ENCODE measurements around the gene TBC1D5.

The TBC1D5 gene

GRCh38 chr3:17573396-17573795 is 169.0 kb downstream of the TBC1D5 start:
- no peaks in the 10 kb centered on the region for H3K36me3 ChIP-seq (ENCODE audit: control insufficient read depth, insufficient read depth, low read length)
- no peak overlapping the region for H3K9ac ChIP-seq (ENCODE audit: low read length)
- H3K4me3 ChIP-seq (ENCODE audit: low read length): no peak overlapping the region
- no peaks in the 10 kb centered on the region for H3K4me1 ChIP-seq (ENCODE audit: control insufficient read depth, insufficient read depth, low read length)
- no peaks in the 10 kb centered on the region for H3K27me3 ChIP-seq (ENCODE audit: control insufficient read depth, insufficient read depth, low read length)
- H3K9me3 ChIP-seq (ENCODE audit: control insufficient read depth, low read length): no peaks in the 10 kb centered on the region

- no peak overlapping the region for H3K9ac ChIP-seq (ENCODE audit: low read length)
- H3K4me3 ChIP-seq (ENCODE audit: low read length): no peak overlapping the region
- no peaks in the 10 kb centered on the region for H3K9me3 ChIP-seq (ENCODE audit: control insufficient read depth, low read length)
- no peaks in the 10 kb centered on the region for H3K27me3 ChIP-seq (ENCODE audit: control insufficient read depth, insufficient read depth, low read length)
- no peaks in the 10 kb centered on the region for H3K36me3 ChIP-seq (ENCODE audit: control insufficient read depth, insufficient read depth, low read length)
- no peaks in the 10 kb centered on the region for H3K4me1 ChIP-seq (ENCODE audit: control insufficient read depth, insufficient read depth, low read length)
These were observed 170.7 kb downstream of the TBC1D5 start for GRCh38 chr3:17571686-17572085.

GRCh38 chr3:17562845-17563244 is 179.6 kb downstream of the TBC1D5 start:
- Histone ChIP-seq H3K4me1 (ENCODE audit: control insufficient read depth, insufficient read depth, low read length) (no peaks in the 10 kb centered on the region), H3K9me3 (ENCODE audit: control insufficient read depth, low read length) (no peaks in the 10 kb centered on the region), H3K4me3 (ENCODE audit: low read length) (no peak overlapping the region), H3K9ac (ENCODE audit: low read length) (no peak overlapping the region), H3K27me3 (ENCODE audit: control insufficient read depth, insufficient read depth, low read length) (no peaks in the 10 kb centered on the region), H3K36me3 (ENCODE audit: control insufficient read depth, insufficient read depth, low read length) (no peaks in the 10 kb centered on the region)

- Histone ChIP-seq H3K9me3 (ENCODE audit: control insufficient read depth, low read length) (no peaks in the 10 kb centered on the region), H3K9ac (ENCODE audit: low read length) (no peak overlapping the region), H3K36me3 (ENCODE audit: control insufficient read depth, insufficient read depth, low read length) (no peaks in the 10 kb centered on the region), H3K4me3 (ENCODE audit: low read length) (no peak overlapping the region), H3K27me3 (ENCODE audit: control insufficient read depth, insufficient read depth, low read length) (no peaks in the 10 kb centered on the region), H3K4me1 (ENCODE audit: control insufficient read depth, insufficient read depth, low read length) (no peaks in the 10 kb centered on the region)
These were observed 183.9 kb downstream of the TBC1D5 start for GRCh38 chr3:17558565-17558964.

GRCh38 chr3:17557749-17558463 is 184.5 kb downstream of the TBC1D5 start:
- Histone ChIP-seq H3K9ac (ENCODE audit: low read length) (no peak overlapping the region), H3K9me3 (ENCODE audit: control insufficient read depth, low read length) (no peaks in the 10 kb centered on the region), H3K27me3 (ENCODE audit: control insufficient read depth, insufficient read depth, low read length) (no peaks in the 10 kb centered on the region)

GRCh38 chr3:17555525-17555924 is 186.9 kb downstream of the TBC1D5 start:
- Histone ChIP-seq H3K27me3 (ENCODE audit: control insufficient read depth, insufficient read depth, low read length) (no peaks in the 10 kb centered on the region), H3K36me3 (ENCODE audit: control insufficient read depth, insufficient read depth, low read length) (no peaks in the 10 kb centered on the region), H3K9ac (ENCODE audit: low read length) (no peak overlapping the region)

More at GRCh38 chr3:17557749-17558463, 184.5 kb downstream of the TBC1D5 start:
- no peaks in the 10 kb centered on the region for H3K36me3 ChIP-seq (ENCODE audit: control insufficient read depth, insufficient read depth, low read length)
- H3K4me1 ChIP-seq (ENCODE audit: control insufficient read depth, insufficient read depth, low read length): no peaks in the 10 kb centered on the region
- H3K4me3 ChIP-seq (ENCODE audit: low read length): no peak overlapping the region

GRCh38 chr3:17554078-17554477 is 188.4 kb downstream of the TBC1D5 start:
- no peaks in the 10 kb centered on the region for H3K4me1 ChIP-seq (ENCODE audit: control insufficient read depth, insufficient read depth, low read length)
- H3K4me3 ChIP-seq (ENCODE audit: low read length): no peak overlapping the region
- H3K9ac ChIP-seq (ENCODE audit: low read length): no peak overlapping the region
- H3K36me3 ChIP-seq (ENCODE audit: control insufficient read depth, insufficient read depth, low read length): no peaks in the 10 kb centered on the region
- H3K27me3 ChIP-seq (ENCODE audit: control insufficient read depth, insufficient read depth, low read length): no peaks in the 10 kb centered on the region
- no peaks in the 10 kb centered on the region for H3K9me3 ChIP-seq (ENCODE audit: control insufficient read depth, low read length)

More at GRCh38 chr3:17555525-17555924, 186.9 kb downstream of the TBC1D5 start:
- Histone ChIP-seq H3K4me1 (ENCODE audit: control insufficient read depth, insufficient read depth, low read length) (no peaks in the 10 kb centered on the region), H3K4me3 (ENCODE audit: low read length) (no peak overlapping the region), H3K9me3 (ENCODE audit: control insufficient read depth, low read length) (no peaks in the 10 kb centered on the region)

GRCh38 chr3:17553080-17553479 is 189.4 kb downstream of the TBC1D5 start:
- Histone ChIP-seq H3K36me3 (ENCODE audit: control insufficient read depth, insufficient read depth, low read length) (no peaks in the 10 kb centered on the region), H3K4me1 (ENCODE audit: control insufficient read depth, insufficient read depth, low read length) (no peaks in the 10 kb centered on the region), H3K4me3 (ENCODE audit: low read length) (no peak overlapping the region), H3K9ac (ENCODE audit: low read length) (no peak overlapping the region), H3K27me3 (ENCODE audit: control insufficient read depth, insufficient read depth, low read length) (no peaks in the 10 kb centered on the region), H3K9me3 (ENCODE audit: control insufficient read depth, low read length) (no peaks in the 10 kb centered on the region)

- Histone ChIP-seq H3K36me3 (ENCODE audit: control insufficient read depth, insufficient read depth, low read length) (no peaks in the 10 kb centered on the region), H3K4me1 (ENCODE audit: control insufficient read depth, insufficient read depth, low read length) (no peaks in the 10 kb centered on the region), H3K9me3 (ENCODE audit: control insufficient read depth, low read length) (no peaks in the 10 kb centered on the region), H3K9ac (ENCODE audit: low read length) (no peak overlapping the region), H3K4me3 (ENCODE audit: low read length) (no peak overlapping the region), H3K27me3 (ENCODE audit: control insufficient read depth, insufficient read depth, low read length) (no peaks in the 10 kb centered on the region)
These were observed 190.1 kb downstream of the TBC1D5 start for GRCh38 chr3:17552351-17552750.

GRCh38 chr3:17551895-17552294 is 190.5 kb downstream of the TBC1D5 start:
- Histone ChIP-seq H3K9me3 (ENCODE audit: control insufficient read depth, low read length) (no peaks in the 10 kb centered on the region), H3K27me3 (ENCODE audit: control insufficient read depth, insufficient read depth, low read length) (no peaks in the 10 kb centered on the region), H3K36me3 (ENCODE audit: control insufficient read depth, insufficient read depth, low read length) (no peaks in the 10 kb centered on the region), H3K4me1 (ENCODE audit: control insufficient read depth, insufficient read depth, low read length) (no peaks in the 10 kb centered on the region), H3K4me3 (ENCODE audit: low read length) (no peak overlapping the region), H3K9ac (ENCODE audit: low read length) (no peak overlapping the region)

GRCh38 chr3:17551333-17551732 is 191.1 kb downstream of the TBC1D5 start:
- Histone ChIP-seq H3K27me3 (ENCODE audit: control insufficient read depth, insufficient read depth, low read length) (no peaks in the 10 kb centered on the region), H3K36me3 (ENCODE audit: control insufficient read depth, insufficient read depth, low read length) (no peaks in the 10 kb centered on the region), H3K4me1 (ENCODE audit: control insufficient read depth, insufficient read depth, low read length) (no peaks in the 10 kb centered on the region), H3K9ac (ENCODE audit: low read length) (no peak overlapping the region), H3K9me3 (ENCODE audit: control insufficient read depth, low read length) (no peaks in the 10 kb centered on the region), H3K4me3 (ENCODE audit: low read length) (no peak overlapping the region)

- Histone ChIP-seq H3K27me3 (ENCODE audit: control insufficient read depth, insufficient read depth, low read length) (no peaks in the 10 kb centered on the region), H3K9me3 (ENCODE audit: control insufficient read depth, low read length) (no peaks in the 10 kb centered on the region), H3K4me3 (ENCODE audit: low read length) (no peak overlapping the region), H3K4me1 (ENCODE audit: control insufficient read depth, insufficient read depth, low read length) (no peaks in the 10 kb centered on the region), H3K36me3 (ENCODE audit: control insufficient read depth, insufficient read depth, low read length) (no peaks in the 10 kb centered on the region), H3K9ac (ENCODE audit: low read length) (no peak overlapping the region)
These were observed 191.8 kb downstream of the TBC1D5 start for GRCh38 chr3:17550624-17551023.
